Suprapubic skin (tissue), 4 donors: ENCODE measurements around the gene ARID3A. TPM values are rescaled to one million over a fixed set of nuclear protein-coding genes. Genes with fewer than 3 reads are reported as not detected.

ENCODE experiments used
- DNase-seq, 2 donors: peaks; one replicate each; pipeline ENCODE4 v3.0.0-alpha.2; 2019; ENCODE audit warnings: low spot score in 2 of 2
- H3K27ac ChIP-seq: fragments of 200-600 bp; sonication (generic); one replicate; pipeline ENCODE4 v1.5.1; 2019
- H3K27me3 ChIP-seq: fragments of 200-600 bp; sonication (generic); one replicate; pipeline ENCODE4 v1.5.1; 2019
- H3K36me3 ChIP-seq: fragments of 200-600 bp; sonication (generic); one replicate; pipeline ENCODE4 v1.5.1; 2019
- H3K4me1 ChIP-seq: fragments of 200-600 bp; sonication (generic); one replicate; pipeline ENCODE4 v1.5.1; 2019
- H3K4me3 ChIP-seq: fragments of 200-600 bp; sonication (generic); one replicate; pipeline ENCODE4 v1.5.1; 2019; ENCODE audit warnings: mild to moderate bottlenecking
- H3K9me3 ChIP-seq: fragments of 200-600 bp; sonication (generic); one replicate; pipeline ENCODE4 v1.5.1; 2019
- CTCF ChIP-seq, 2 donors: fragments of 200-600 bp in 1 of 2; fragments of 450-650 bp in 1 of 2; sonication (generic) in 1 of 2; IDR thresholded peaks; one replicate each; pipeline ENCODE4 v1.5.1; 2016 to 2019; ENCODE audit warnings: antibody characterized with exemption in 2 of 2, mild to moderate bottlenecking in 1 of 2, moderate library complexity in 1 of 2
- EP300 ChIP-seq: sonication (generic); formaldehyde crosslinking; IDR thresholded peaks from one replicate; pipeline ENCODE4 v1.6.1; 2017; ENCODE audit warnings: antibody characterized with exemption
- POLR2A ChIP-seq, 2 donors: fragments of 450-650 bp; IDR thresholded peaks; one replicate each; pipeline ENCODE4 v1.6.1; 2017; ENCODE audit warnings: antibody characterized with exemption in 2 of 2, mild to moderate bottlenecking in 2 of 2, moderate library complexity in 2 of 2
- POLR2AphosphoS5 ChIP-seq, 3 donors: sonication (generic); formaldehyde crosslinking; IDR thresholded peaks; one replicate each; pipeline ENCODE4 v1.6.1; 2017; ENCODE audit warnings: antibody characterized with exemption in 3 of 3
- WGBS: methylation state at CpG from one replicate; pipeline ENCODE4 v1.1.5; 2018; 5-methylcytosine and 5-hydroxymethylcytosine counted together
- total RNA-seq, 4 donors: library from RNA; depleted of rRNA; stranded (reverse); fragments of >200 nt; gene quantifications; one replicate each; pipeline ENCODE4 v1.1.0, GENCODE V29; 2016

ARID3A gene
- total RNA-seq, 4 donors from 2014 or later, result 4.7 to 7.5 (median 6.1) TPM

DNA sequence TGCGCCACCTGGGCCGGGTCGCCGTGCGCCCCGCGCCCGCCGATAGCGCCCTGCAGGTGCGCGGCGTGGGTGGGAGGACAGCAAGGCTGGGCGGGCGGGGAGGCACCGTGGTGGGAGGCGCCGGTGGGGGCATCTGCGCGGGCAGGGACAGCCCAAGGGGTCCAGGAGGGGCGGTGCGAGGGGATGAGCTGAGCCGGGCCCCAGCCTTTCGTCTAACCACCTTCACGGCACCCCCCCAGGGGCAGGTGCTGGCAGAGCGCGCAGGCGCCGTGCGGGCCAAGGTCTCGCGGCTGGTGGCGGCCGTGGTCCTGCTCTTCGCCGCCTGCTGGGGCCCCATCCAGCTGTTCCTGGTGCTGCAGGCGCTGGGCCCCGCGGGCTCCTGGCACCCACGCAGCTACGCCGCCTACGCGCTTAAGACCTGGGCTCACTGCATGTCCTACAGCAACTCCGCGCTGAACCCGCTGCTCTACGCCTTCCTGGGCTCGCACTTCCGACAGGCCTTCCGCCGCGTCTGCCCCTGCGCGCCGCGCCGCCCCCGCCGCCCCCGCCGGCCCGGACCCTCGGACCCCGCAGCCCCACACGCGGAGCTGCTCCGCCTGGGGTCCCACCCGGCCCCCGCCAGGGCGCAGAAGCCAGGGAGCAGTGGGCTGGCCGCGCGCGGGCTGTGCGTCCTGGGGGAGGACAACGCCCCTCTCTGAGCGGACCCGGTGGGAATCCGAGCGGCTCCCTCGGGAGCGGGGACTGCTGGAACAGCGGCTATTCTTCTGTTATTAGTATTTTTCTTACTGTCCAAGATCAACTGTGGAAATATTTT lies 5.6 kb upstream of the ARID3A start:
- no peak for DNase-seq
- Histone ChIP-seq H3K27me3 (peaks cover 48% of the 10 kb centered on the region), H3K27ac (no peak overlapping the region), H3K4me3 (peak overlapping the region; percentile 34), H3K4me1 (peaks cover 50% of the 10 kb centered on the region), H3K9me3 (no peaks in the 10 kb centered on the region), H3K36me3 (no peaks in the 10 kb centered on the region)
- WGBS, result 3% methylated on average over 7 of the region's 84 CpGs
- TF ChIP-seq EP300 (no peak), CTCF (IDR thresholded peaks at IDR 0.05) (no peak), POLR2A (IDR thresholded peaks at IDR 0.05) (no peak), POLR2AphosphoS5 (IDR thresholded peaks at IDR 0.05) (no peak)

GRCh38 chr19:924553-925086 lies 1.2 kb upstream of the ARID3A start:
- H3K27me3 ChIP-seq, result peaks cover 19% of the 10 kb centered on the region
- no peak overlapping the region for H3K27ac ChIP-seq
- no peaks in the 10 kb centered on the region for H3K9me3 ChIP-seq
- peaks cover 7% of the 10 kb centered on the region for H3K36me3 ChIP-seq
- H3K4me1 ChIP-seq, result peaks cover 40% of the 10 kb centered on the region
- DNase-seq, result no peak
- no peak for TF ChIP-seq POLR2AphosphoS5 (IDR thresholded peaks at IDR 0.05)
- TF ChIP-seq POLR2A (IDR thresholded peaks at IDR 0.05), result no peak
- no peak for TF ChIP-seq EP300
- no peak for TF ChIP-seq CTCF (IDR thresholded peaks at IDR 0.05)
- 8% methylated on average over 10 of the region's 31 CpGs for WGBS
- H3K4me3 ChIP-seq, result peak overlapping the region; percentile 97

GRCh38 chr19:925087-925525 lies 729 bp upstream of the ARID3A start:
- Histone ChIP-seq H3K27ac (peak overlapping the region; percentile 80), H3K4me1 (peaks cover 36% of the 10 kb centered on the region)

GRCh38 chr19:926323-926588 lies 421 bp downstream of the ARID3A start:
- WGBS, result 0% methylated on average over 7 of the region's 21 CpGs
- TF ChIP-seq CTCF (IDR thresholded peaks at IDR 0.05) (no peak), POLR2AphosphoS5 (IDR thresholded peaks at IDR 0.05) (no peak), POLR2A (IDR thresholded peaks at IDR 0.05) (no peak), EP300 (no peak)
- Histone ChIP-seq H3K27ac (peak overlapping the region; percentile 80), H3K27me3 (peaks cover 2% of the 10 kb centered on the region), H3K36me3 (peaks cover 8% of the 10 kb centered on the region), H3K4me1 (peaks cover 28% of the 10 kb centered on the region), H3K9me3 (no peaks in the 10 kb centered on the region), H3K4me3 (peak overlapping the region; percentile 97)
- no peak for DNase-seq

More at GRCh38 chr19:925087-925525, 729 bp upstream of the ARID3A start:
- H3K4me3 ChIP-seq, result peak overlapping the region; percentile 97
- no peak for TF ChIP-seq EP300
- TF ChIP-seq POLR2A (IDR thresholded peaks at IDR 0.05), result no peak
- no peak for TF ChIP-seq CTCF (IDR thresholded peaks at IDR 0.05)
- no peak for TF ChIP-seq POLR2AphosphoS5 (IDR thresholded peaks at IDR 0.05)
- H3K9me3 ChIP-seq, result no peaks in the 10 kb centered on the region
- WGBS, result no CpG with 5 or more reads among the region's 39 CpGs
- H3K36me3 ChIP-seq, result peaks cover 8% of the 10 kb centered on the region
- H3K27me3 ChIP-seq, result peaks cover 14% of the 10 kb centered on the region
- DNase-seq, result no peak

- H3K9me3 ChIP-seq, result no peaks in the 10 kb centered on the region
- H3K4me1 ChIP-seq, result peaks cover 26% of the 10 kb centered on the region
- peaks cover 8% of the 10 kb centered on the region for H3K36me3 ChIP-seq
- TF ChIP-seq EP300 (no peak), POLR2A (IDR thresholded peaks at IDR 0.05) (no peak), POLR2AphosphoS5 (IDR thresholded peaks at IDR 0.05) (no peak), CTCF (IDR thresholded peaks at IDR 0.05) (no peak)
- peak overlapping the region; percentile 80 for H3K27ac ChIP-seq
- peak; percentile 87 to 93 for DNase-seq
- peak overlapping the region; percentile 97 for H3K4me3 ChIP-seq
- 0% methylated on average over 25 of the region's 52 CpGs for whole genome bisulfite sequencing
- no peaks in the 10 kb centered on the region for H3K27me3 ChIP-seq
Measured at GRCh38 chr19:926589-927350, 935 bp downstream of the ARID3A start.
